IMR-90 (cell line): ENCODE data around the gene IFIT2. TPM values are rescaled to one million over a fixed set of nuclear protein-coding genes. Genes with fewer than 3 reads are reported as not detected.
"Not testable (repeated sequence)": the region's sequence is repeated elsewhere in the genome, so short reads cannot be mapped to it uniquely, and the experiment has no call there.

Source experiments
- ATAC-seq: fragments of 200-7000 bp; cut with Tn5 transposase; 2 replicates; pipeline ENCODE4 v1.9.1; 2020; ENCODE audit warnings: low read depth, mild to moderate bottlenecking, moderate library complexity
- BruUV-seq: library from RNA; stranded (reverse); fragments of 400-500 nt; replicated peaks from 2 replicates; lab custom pipeline; 2021; lab: Mats Ljungman, UMichigan
- CTCF ChIA-PET: fragments of 300-600 bp; formaldehyde crosslinking; extraction: SDS; loops from one replicate; lab custom pipeline; 2021; ENCODE audit warnings: antibody characterized with exemption; lab: Yijun Ruan, JAX
- POLR2A ChIA-PET: fragments of 300-600 bp; sonication (Branson Sonifier 250); formaldehyde crosslinking; loops from one replicate; lab custom pipeline; 2022; ENCODE audit warnings: antibody characterized with exemption; ENCODE audit not compliant: unreplicated experiment; lab: Charles Lee
- DNase-seq: peaks from one replicate; pipeline ENCODE4 v3.0.0; 2013
- H2AFZ ChIP-seq: replicated peaks from 2 replicates; pipeline ENCODE3; 2013; ENCODE audit warnings: low read length, mild to moderate bottlenecking; ENCODE audit not compliant: poor library complexity
- H2AK5ac ChIP-seq: 2 replicates; pipeline ENCODE4 v1.6.1; 2013; ENCODE audit warnings: low read depth, low read length, inconsistent platforms
- H2AK9ac ChIP-seq: replicated peaks from 2 replicates; pipeline ENCODE3; 2013; ENCODE audit warnings: mild to moderate bottlenecking, low read depth, low read length, moderate library complexity; ENCODE audit not compliant: poor library complexity
- H2BK120ac ChIP-seq: 2 replicates; pipeline ENCODE4 v1.6.1; 2013; ENCODE audit warnings: low read depth, low read length, inconsistent platforms
- H2BK15ac ChIP-seq: 3 replicates; pipeline ENCODE4 v1.6.1; 2013; ENCODE audit warnings: low read depth, low read length, inconsistent platforms
- H2BK20ac ChIP-seq: 2 replicates; pipeline ENCODE4 v1.6.1; 2013; ENCODE audit warnings: low read depth, mild to moderate bottlenecking, inconsistent platforms, low read length, moderate library complexity
- H2BK5ac ChIP-seq: 2 replicates; pipeline ENCODE4 v1.6.1; 2013; ENCODE audit warnings: mild to moderate bottlenecking, low read depth, low read length, inconsistent platforms; ENCODE audit not compliant: poor library complexity, severe bottlenecking
- H3K14ac ChIP-seq: replicated peaks from 2 replicates; pipeline ENCODE4 v1.6.1; 2013; ENCODE audit warnings: low read depth, low read length, inconsistent platforms
- H3K18ac ChIP-seq: 2 replicates; pipeline ENCODE4 v1.6.1; 2013; ENCODE audit warnings: low read depth, low read length, control low read depth
- H3K23ac ChIP-seq: 2 replicates; pipeline ENCODE4 v1.6.1; 2013; ENCODE audit warnings: low read depth, low read length, inconsistent platforms
- H3K27ac ChIP-seq: 2 replicates; pipeline ENCODE4 v1.5.1; 2013; ENCODE audit warnings: mild to moderate bottlenecking, control low read depth, low read length; ENCODE audit not compliant: insufficient read depth
- H3K27me3 ChIP-seq: 2 replicates; pipeline ENCODE4 v1.6.1; 2013; ENCODE audit warnings: low read length; ENCODE audit not compliant: control insufficient read depth, insufficient read depth
- H3K36me3 ChIP-seq: 2 replicates; pipeline ENCODE4 v1.6.1; 2013; ENCODE audit warnings: low read length, mixed read lengths; ENCODE audit not compliant: control insufficient read depth, insufficient read depth
- H3K4ac ChIP-seq: 2 replicates; pipeline ENCODE4 v1.6.1; 2013; ENCODE audit warnings: low read depth, low read length, inconsistent platforms
- H3K4me1 ChIP-seq: 2 replicates; pipeline ENCODE4 v1.6.1; 2013; ENCODE audit warnings: low read length, mixed read lengths; ENCODE audit not compliant: control insufficient read depth, insufficient read depth
- H3K4me2 ChIP-seq: 2 replicates; pipeline ENCODE4 v1.6.1; 2013; ENCODE audit warnings: low read depth, mild to moderate bottlenecking, control low read depth, low read length, moderate library complexity
- H3K4me3 ChIP-seq: 2 replicates; pipeline ENCODE4 v1.5.1; 2013; ENCODE audit warnings: low read depth, mild to moderate bottlenecking, control low read depth, low read length, moderate library complexity; ENCODE audit not compliant: insufficient read depth
- H3K56ac ChIP-seq: 2 replicates; pipeline ENCODE4 v1.6.1; 2013; ENCODE audit warnings: low read length, inconsistent platforms; ENCODE audit not compliant: insufficient read depth; ENCODE audit errors: extremely low read depth
- H3K79me1 ChIP-seq, 2 experiments: 2 replicates each; pipeline ENCODE4 v1.6.1; 2013; ENCODE audit warnings: low read length in 2 of 2, inconsistent platforms in 1 of 2, low read depth in 1 of 2
- H3K9ac ChIP-seq: 2 replicates; pipeline ENCODE4 v1.6.1; 2013; ENCODE audit warnings: low read depth, low read length, control low read depth
- H3K9me1 ChIP-seq: 2 replicates; pipeline ENCODE4 v1.6.1; 2013; ENCODE audit warnings: low read length, inconsistent platforms; ENCODE audit not compliant: insufficient read depth
- H3K9me3 ChIP-seq: 2 replicates; pipeline ENCODE4 v1.6.1; 2013; ENCODE audit warnings: low read length; ENCODE audit not compliant: control insufficient read depth, insufficient read depth
- H4K20me1 ChIP-seq: 2 replicates; pipeline ENCODE4 v1.6.1; 2013; ENCODE audit warnings: low read length, inconsistent platforms; ENCODE audit not compliant: insufficient read depth
- H4K5ac ChIP-seq: 2 replicates; pipeline ENCODE4 v1.6.1; 2013; ENCODE audit warnings: mild to moderate bottlenecking, low read depth, low read length, control low read depth
- H4K8ac ChIP-seq, 2 experiments: 2 replicates each; pipeline ENCODE4 v1.6.1; 2013; ENCODE audit warnings: low read depth in 2 of 2, low read length in 2 of 2, control low read depth in 1 of 2, inconsistent platforms in 1 of 2
- H4K91ac ChIP-seq: 2 replicates; pipeline ENCODE4 v1.6.1; 2013; ENCODE audit warnings: low read depth, low read length, inconsistent platforms; ENCODE audit not compliant: insufficient read depth
- WGBS, 2 experiments: methylation state at CpG; one replicate each; pipeline versions ENCODE4 v1.1.5 to v1.1.7; 2013; ENCODE audit warnings: missing lambda C conversion rate in 2 of 2; ENCODE audit not compliant: insufficient read length in 1 of 2; ENCODE audit errors: extremely low coverage in 2 of 2; 5-methylcytosine and 5-hydroxymethylcytosine counted together
- dilution Hi-C: fragments of 300-500 bp; cut with HindIII; formaldehyde crosslinking; loops from one replicate; pipeline ENCODE4 v1.14.3; 2018; ENCODE audit warnings: low sequenced_read_pairs; ENCODE audit not compliant: unreplicated experiment
- in situ Hi-C: fragments of 300-500 bp; cut with MboI; formaldehyde crosslinking; loops from 3 replicates; pipeline ENCODE4 v1.14.3; 2019; ENCODE audit warnings: low sequenced_read_pairs, inconsistent platforms, mixed read lengths
- intact Hi-C: fragments of 100-400 bp; cut with micrococcal nuclease; formaldehyde crosslinking; loops from 2 replicates; pipeline ENCODE4 v1.10.0; 2022
- polyA plus RNA-seq, 3 experiments: library from polyadenylated mRNA; depleted of rRNA; stranded (reverse); fragments of >200 nt; gene quantifications; 2 replicates each; pipeline ENCODE4 v1.2.3, GENCODE V29; 2012; ENCODE audit warnings: low replicate concordance in 1 of 3
- total RNA-seq: library from RNA; depleted of rRNA; stranded (reverse); fragments of >200 nt; gene quantifications from 2 replicates; pipeline ENCODE4 v1.2.3, GENCODE V29; 2012

Gene IFIT2
- total and polyA plus RNA-seq, 2 of the 4 experiments (the other 2 are of a cell fraction): 1.1 to 2.2 TPM

DNA sequence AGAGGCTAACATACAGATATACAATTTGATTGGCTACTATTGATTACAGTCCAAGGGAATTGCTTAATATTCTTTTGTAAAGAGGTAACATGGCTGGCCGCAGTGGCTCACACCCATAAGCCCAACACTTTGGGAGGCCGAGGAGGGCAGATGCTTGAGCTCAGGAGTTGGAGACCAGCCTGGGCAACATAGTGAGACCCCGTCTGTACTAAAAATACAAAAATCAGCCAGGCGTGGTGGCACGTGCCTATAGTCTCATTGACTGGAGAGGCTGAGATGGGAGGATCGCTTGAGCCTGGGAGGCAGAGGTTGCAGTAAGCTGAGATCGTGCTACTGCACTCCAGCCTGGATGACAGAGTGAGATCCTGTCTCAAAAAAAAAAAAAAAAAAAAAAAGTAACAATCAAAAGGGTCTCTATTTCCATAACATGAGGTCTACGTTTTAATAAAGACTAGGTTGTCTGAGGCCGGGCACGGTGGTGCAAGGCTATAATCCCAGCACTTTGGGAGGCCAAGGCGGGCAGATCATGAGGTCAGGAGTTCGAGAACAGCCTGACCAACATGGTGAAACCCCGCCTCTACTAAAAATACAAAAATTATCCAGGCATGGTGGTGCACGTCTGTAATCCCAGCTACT, 29.8 kb downstream of the IFIT2 start:
- BruUV-seq, H2BK20ac ChIP-seq, intact Hi-C loops, H3K56ac ChIP-seq, in situ Hi-C loops, H2BK120ac ChIP-seq, H3K18ac ChIP-seq, H3K23ac ChIP-seq, H3K36me3 ChIP-seq, POLR2A ChIA-PET, H3K14ac ChIP-seq, ATAC-seq, H3K27me3 ChIP-seq, dilution Hi-C loops, H3K4ac ChIP-seq, H3K27ac ChIP-seq, H3K9me3 ChIP-seq, H4K20me1 ChIP-seq, H3K9me1 ChIP-seq, DNase-seq, H2AK5ac ChIP-seq, H3K9ac ChIP-seq, H2AK9ac ChIP-seq, H3K4me3 ChIP-seq: not testable (repeated sequence)
- H3K4me2 ChIP-seq: peak overlapping the region; percentile 91
- peaks cover 15% of the 10 kb centered on the region for H3K4me1 ChIP-seq
- peak overlapping the region; percentile 28; the same call in 1 of the 2 replicates for H4K5ac ChIP-seq
- H2BK5ac ChIP-seq: peak overlapping the region; percentile 60
- no CpG with 5 or more reads among the region's 14 CpGs for WGBS, 2 experiments
- H4K91ac ChIP-seq: peak overlapping the region; percentile 61; the same call in 1 of the 2 replicates
- CTCF ChIA-PET: interaction anchor here (1.0 kb wide), 1 partner anchor 23 kb away, joined by 3 read pairs; no protein-coding TSS in a partner anchor
- H4K8ac ChIP-seq: peak overlapping the region; percentile 57 to 73; a peak in 2 of 4 replicates
- H2BK15ac ChIP-seq: 0 out of 3 replicates have a peak overlapping the region, but pooled peaks have one; percentile 16
- H2AFZ ChIP-seq: peak overlapping the region; percentile 56
- H3K79me1 ChIP-seq: peaks cover 15 to 28% of the 10 kb centered on the region in 2 experiments
